Eye (tissue), 1 donor: ENCODE results near the gene GPX2.
"Not testable (repeated sequence)": the region's sequence is repeated elsewhere in the genome, so short reads cannot be mapped to it uniquely, and the experiment has no call there.

ENCODE experiments used
- DNase-seq: peaks from one replicate; pipeline ENCODE4 v3.0.0-alpha.2; 2015

Gene GPX2

DNA sequence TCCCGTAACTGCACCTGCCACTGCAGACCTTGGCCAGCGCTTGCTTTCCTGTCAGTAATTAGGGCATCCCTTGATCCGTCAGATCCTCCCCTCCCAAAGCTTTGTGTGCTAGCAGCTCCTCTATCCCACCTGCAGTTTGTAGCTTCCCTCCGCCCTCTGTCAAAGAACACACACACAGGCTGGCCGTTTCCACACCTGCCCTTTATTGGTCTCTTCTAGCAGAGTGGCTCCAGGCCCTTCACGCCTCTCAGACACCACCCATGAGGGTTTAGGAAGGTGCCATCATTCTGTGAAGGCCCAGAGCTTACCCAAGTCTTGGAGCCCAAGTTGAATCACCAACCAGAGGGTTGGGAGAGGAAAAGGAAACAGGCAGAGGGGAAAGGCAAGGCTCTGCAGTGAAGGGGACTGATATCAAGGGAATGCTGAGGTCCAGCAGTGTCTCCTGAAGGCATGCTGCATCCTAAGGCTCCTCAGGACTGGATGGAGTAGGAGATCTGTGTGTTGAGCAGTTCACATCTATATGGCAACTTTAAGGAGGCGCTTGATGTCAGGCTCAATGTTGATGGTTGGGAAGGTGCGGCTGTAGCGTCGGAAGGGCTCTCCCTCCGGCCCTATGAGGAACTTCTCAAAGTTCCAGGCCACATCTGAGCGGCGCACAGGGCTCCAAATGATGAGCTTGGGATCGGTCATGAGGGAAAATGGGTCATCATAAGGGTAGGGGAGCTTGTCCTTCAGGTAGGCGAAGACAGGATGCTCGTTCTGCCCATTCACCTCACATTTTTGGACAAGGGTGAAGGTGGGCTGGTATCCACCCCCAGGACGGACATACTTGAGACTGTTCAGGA is 3.4 kb downstream of the GPX2 start:
- DNase-seq, result no peak

- DNase-seq, result no peak
These were observed 4.7 kb downstream of the GPX2 start for GRCh38 chr14:64937821-64938193.

DNA sequence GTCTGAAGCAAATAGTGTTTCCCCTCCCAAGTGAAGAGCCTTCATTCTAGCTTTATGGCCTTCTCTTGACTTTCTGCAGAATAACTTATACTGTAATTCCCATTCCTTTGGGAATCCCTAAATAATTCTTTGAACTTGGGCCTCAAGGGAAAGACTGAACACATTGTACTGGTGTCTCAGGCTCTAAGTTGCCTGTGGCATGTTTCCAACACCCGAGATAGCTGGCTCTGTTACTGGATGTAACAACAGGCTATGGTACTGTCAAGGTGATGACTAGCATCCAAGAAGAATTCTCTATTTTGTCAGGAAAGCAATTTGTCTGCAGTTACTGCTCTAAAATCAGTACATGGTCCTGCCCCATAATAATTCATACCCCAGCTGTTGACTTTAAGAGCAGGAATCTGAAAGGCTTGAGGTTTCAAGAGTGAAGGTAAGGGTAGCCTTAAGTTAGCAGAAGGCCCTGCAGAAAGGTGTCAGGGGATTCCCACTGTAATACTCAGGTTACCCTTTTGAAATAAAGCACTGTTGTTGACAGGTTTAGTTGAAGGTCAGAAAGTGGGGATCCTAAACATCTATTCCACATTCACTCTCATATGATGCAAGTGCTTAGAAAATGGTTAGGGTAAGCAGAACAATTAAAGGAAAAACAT is 5.2 kb downstream of the GPX2 start:
- DNase-seq, result no peak

DNA sequence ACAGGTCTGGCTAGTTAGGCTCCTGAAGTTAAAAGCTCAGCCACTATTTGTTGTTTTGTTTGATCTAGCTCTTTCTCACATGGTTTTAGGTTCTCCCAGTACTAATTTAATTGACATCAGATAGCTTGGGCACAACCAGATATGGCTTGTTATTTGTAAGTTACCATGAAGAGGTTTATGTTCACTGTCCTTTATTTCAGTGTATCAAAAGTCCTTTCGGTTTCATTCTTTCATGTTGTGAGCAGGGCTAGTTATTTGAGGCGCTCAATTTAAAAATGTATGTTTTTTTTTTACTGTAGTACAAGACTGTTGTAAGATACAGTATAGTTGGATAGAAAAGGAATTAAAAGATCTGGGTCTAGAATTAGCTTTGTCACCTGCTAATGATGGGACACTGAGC is 7.0 kb downstream of the GPX2 start:
- no peak for DNase-seq

GRCh38 chr14:64934338-64934929 is 8.1 kb downstream of the GPX2 start:
- no peak for DNase-seq

DNA sequence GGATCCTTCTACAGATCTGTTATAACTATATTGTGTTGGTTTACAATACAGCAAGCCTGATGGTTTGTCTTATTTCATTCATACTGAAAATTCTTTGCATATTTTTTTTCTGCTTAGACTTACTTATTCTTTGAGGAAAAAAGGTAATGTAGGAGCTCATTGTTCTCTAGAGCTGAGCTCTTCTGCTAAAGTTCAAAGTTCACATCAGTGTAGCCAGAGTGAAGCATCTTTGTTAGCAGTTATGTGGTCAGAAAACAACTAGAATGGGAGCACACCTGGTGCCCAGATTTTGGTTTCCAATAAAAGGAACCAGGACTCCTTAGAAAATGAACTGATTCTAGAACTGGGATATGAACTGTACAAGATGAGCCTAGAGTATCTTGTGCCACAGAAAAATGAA is 10.3 kb downstream of the GPX2 start:
- DNase-seq, result no peak

DNA sequence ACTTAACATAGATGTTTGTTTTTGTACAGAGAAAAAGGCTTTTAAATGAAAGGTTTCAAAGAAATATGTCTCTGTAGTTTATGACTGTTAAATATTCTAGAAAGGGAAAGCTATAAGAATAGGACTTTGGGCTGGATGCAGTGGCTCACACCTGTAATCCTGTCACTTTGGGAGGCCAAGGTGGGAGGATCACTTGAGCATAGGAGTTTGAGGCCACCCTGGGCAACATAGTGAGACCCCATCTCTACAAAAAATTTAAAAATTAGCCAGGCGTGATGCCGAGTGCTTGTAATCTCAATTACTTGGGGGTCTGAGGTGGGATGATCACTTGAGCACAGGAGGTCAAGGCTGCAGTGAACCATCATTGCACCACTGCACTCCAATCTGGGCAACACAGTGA is 11.4 kb downstream of the GPX2 start:
- DNase-seq, result no peak

DNA sequence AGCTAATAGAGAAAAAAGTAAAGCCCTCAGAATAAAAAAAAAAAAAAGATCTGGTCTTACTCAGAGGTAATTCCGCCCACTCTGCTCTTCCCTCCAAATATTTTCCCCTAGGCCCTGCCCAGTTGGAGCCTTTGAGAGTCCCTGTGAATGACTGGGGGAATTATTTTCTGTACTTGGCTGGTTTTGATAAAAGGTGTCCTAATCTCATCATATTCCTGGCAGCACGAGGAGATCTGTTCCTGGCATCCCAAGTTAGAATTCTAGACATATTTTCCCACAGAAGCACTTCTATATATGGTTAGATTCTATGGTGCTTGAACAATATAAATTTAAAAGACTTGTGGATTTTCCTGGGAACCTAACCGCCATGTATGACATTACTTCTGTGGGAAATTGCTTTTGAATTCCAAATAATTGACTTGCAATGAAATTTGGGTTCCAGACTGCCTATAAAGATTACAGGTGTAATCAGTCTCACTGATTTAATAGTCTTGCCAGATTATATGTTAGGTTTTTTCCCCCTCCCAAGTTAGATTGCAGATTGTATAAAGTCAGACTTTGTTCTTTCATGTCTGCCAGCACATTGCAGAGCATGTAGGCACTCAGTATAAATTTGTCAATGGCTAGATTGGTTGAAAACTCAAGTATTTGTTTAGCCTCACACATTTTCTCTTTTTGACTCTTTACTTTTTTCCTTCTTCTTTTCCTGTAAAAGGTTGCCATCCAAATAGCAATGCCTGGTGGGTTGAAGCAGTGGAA is 12.3 kb downstream of the GPX2 start:
- no peak for DNase-seq

DNA sequence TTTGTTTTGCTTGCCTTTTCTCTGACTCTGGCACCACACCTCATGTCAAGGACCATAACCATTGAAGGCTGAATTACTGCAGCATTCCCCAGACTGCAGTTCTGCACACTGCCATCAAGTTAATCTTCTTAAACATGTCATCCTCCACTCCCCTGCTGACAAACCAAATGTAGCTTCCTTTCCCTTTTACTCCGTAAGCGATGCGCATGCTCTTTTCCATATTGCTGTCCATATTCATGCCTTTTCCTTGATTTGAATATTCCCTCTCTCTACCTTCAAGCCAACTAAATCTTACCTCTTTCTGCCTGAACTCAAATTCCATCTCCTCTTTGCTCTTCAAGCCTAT is 13.6 kb downstream of the GPX2 start:
- no peak for DNase-seq

- DNase-seq, result no peak
These were observed 14.1 kb downstream of the GPX2 start for GRCh38 chr14:64928239-64929013.

DNA sequence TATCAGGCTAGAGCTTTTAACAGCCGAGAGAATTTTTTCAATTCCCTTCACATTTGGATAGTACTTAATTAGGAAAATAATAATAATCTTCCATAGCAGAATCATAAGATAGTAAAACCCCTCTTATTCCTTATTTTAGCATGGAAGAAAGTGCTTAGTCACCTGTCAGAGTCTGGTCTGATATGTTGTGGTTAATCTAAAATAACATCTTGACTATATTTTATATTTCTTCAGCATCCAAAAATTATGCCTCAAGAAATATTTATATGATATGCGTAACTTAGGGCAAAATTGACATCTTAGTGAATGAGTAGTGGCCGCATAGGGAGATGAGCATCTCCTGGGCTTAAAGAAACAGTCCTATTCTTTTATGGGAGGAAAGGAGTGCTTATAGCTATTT is 15.5 kb downstream of the GPX2 start:
- no peak for DNase-seq

- no peak for DNase-seq
These were observed 16.0 kb downstream of the GPX2 start for GRCh38 chr14:64926398-64926995.

DNA sequence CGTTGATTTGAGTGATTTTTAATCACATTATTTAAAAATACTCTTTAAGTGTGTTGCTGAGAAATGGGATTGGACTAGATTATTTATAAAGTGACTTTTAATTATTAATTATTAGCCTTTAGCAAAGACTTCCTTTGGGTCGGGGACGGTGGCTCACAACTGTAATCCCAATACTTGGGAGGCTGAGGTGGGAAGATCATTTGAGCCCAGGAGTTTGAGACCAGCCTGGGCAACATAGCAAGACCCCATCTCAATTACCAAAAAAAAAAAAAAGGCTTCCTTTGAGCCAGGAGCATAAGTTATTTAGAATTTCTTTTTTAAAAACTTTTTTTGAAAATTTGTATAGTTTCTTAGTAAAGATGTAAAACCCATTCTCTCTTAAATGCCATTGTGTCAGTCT is 19.5 kb downstream of the GPX2 start:
- DNase-seq, result no peak

GRCh38 chr14:64920465-64920864 is 22.1 kb downstream of the GPX2 start:
- DNase-seq, result no peak

- DNase-seq, result no peak
These were observed 22.9 kb downstream of the GPX2 start for GRCh38 chr14:64919618-64920017.

DNA sequence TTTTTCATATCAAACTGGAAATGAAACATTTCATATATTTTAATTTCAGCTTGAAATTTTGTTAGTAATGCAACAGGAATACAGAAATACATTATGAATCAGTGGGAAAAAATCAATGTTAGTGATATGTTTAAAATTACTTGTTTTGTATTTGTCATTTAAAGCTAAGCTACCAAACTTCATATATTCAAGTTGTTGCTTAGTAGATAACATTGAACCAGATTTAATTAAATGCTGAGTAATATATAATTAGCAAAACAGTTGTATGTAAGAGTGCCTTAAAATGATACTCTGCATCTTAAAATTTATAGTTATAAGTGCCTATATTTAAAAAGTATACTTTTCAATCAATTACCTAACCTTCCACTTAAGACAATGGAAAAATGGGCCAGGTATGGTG is 23.3 kb downstream of the GPX2 start:
- no peak for DNase-seq

DNA sequence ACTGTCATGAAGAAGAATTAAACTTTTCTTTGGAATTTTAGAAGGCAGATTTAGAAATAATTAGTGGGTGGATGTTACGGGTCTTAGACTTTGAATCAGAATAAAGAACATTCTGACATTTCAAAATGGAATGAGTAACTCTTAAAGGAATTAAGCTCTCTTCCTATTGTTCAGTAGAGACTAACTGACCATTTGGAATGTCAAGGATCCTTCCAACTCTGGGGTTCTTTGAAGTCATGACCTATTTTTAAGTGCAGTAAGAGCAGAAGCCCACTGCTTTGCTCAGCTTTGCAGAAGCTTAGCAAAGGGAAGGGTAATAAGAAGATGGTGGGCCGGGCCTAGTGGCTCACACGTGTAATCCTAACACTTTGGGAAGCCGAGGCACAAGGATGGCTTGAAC is 24.3 kb downstream of the GPX2 start:
- no peak for DNase-seq

- DNase-seq, result no peak
These were observed 26.7 kb downstream of the GPX2 start for GRCh38 chr14:64915797-64916196.

GRCh38 chr14:64915029-64915424 is 27.5 kb downstream of the GPX2 start:
- no peak for DNase-seq

DNA sequence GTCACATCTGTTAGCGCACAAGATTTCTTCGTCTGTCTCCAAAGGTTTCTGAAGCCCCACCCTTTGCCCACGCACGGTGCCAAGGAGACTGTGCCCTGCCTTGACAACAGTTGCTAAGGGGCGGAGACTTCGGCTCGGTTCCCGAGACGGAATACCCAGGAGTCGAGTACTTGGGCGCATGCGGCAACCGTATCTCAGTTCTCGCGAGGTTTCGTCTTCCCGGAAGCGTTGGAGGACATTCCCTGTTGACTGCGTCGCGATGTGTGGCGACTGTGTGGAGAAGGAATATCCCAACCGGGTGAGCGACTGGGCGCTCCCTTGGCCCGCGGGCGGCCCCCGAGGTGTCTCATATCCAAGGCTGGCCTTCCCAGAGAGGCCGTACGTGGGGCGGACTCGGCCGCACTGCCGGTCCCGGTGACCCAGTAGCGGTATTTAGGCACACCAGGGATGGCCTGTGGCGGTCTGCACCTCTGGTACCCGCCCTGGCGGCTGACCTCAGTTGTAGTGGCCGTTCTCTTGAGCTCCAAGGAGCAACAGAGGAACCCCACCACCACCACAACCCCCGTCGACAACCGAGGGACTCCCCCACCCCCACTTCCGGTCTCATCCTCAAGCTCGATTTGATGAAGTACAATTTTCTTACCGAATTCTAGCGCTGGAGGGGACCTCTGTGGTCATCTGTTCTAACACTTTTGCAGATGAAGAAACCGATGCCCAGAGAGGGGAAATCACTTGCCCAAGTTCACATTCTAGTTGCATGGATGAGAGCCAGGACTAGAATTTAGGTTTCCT is 28.1 kb downstream of the GPX2 start, which contains the start of gene CHURC1:
TSS of gene CHURC1 (plus strand) at position 219 of the 792 bp plus-strand sequence. CDS start at position 260, 41 bp downstream.
- peak; percentile 100 for DNase-seq

GRCh38 chr14:64913477-64913876 is 29.1 kb downstream of the GPX2 start:
- DNase-seq, result not testable (repeated sequence)
